HepG2 (cell line): ENCODE measurements around the gene CHMP4B. TPM values are rescaled to one million over a fixed set of nuclear protein-coding genes. Genes with fewer than 3 reads are reported as not detected.

Experiments used
- ATAC-seq: fragments of 200-7000 bp; cut with Tn5 transposase; 3 replicates; pipeline ENCODE4 v1.9.1; 2020; ENCODE audit warnings: mild to moderate bottlenecking, moderate library complexity
- BruUV-seq: library from RNA; stranded (reverse); fragments of 400-500 nt; replicated peaks from 2 replicates; lab custom pipeline; 2021; lab: Mats Ljungman, UMichigan
- CTCF ChIA-PET: fragments of 300-600 bp; formaldehyde crosslinking; extraction: SDS; loops from one replicate; lab custom pipeline; 2021; ENCODE audit warnings: low total read pairs, inconsistent platforms, low intra/inter-chr PET ratio; lab: Yijun Ruan, JAX
- POLR2A ChIA-PET: fragments of 350-600 bp; sonication (Branson Sonifier 250); formaldehyde crosslinking; loops from one replicate; lab custom pipeline; 2020; ENCODE audit warnings: antibody characterized with exemption, inconsistent platforms; lab: Yijun Ruan, JAX
- DNase-seq: peaks from one replicate; pipeline ENCODE4 v3.0.0-alpha.2; 2015; ENCODE audit warnings: low spot score
- FAIRE-seq: peaks from 3 replicates; lab custom pipeline; 2011; peaks lifted over from hg19 to GRCh38; lab: Jason Lieb, UNC
- H2AFZ ChIP-seq: one replicate; pipeline ENCODE4 v1.6.1; 2011; ENCODE audit warnings: low read length, inconsistent platforms
- H3K27ac ChIP-seq: fragments of 300-600 bp; 3 replicates; pipeline ENCODE4 v1.8.0; 2011; ENCODE audit warnings: mixed run types, mild to moderate bottlenecking, mixed read lengths, low read length, inconsistent platforms; ENCODE audit not compliant: insufficient read depth; ENCODE audit errors: extremely low read length
- H3K27me3 ChIP-seq, 2 experiments: fragments of 200-600 bp in 1 of 2; 2 replicates in 1 of 2; 3 replicates in 1 of 2; pipeline versions ENCODE4 v1.6.0 to v1.8.0; 2011; ENCODE audit warnings: low read length in 2 of 2, mild to moderate bottlenecking in 2 of 2, moderate library complexity in 2 of 2, inconsistent platforms in 1 of 2; ENCODE audit not compliant: insufficient read depth in 2 of 2, control insufficient read depth in 1 of 2
- H3K36me3 ChIP-seq, 2 experiments: fragments of 200-600 bp in 1 of 2; replicated peaks in 1 of 2; 2 replicates in 1 of 2; 3 replicates in 1 of 2; pipeline versions ENCODE4 v1.5.1 to v1.8.0; 2011; ENCODE audit warnings: low read length in 2 of 2, inconsistent platforms in 1 of 2; ENCODE audit not compliant: insufficient read depth in 2 of 2, control insufficient read depth in 1 of 2
- H3K4me1 ChIP-seq: 2 replicates; pipeline ENCODE4 v1.5.1; 2012; ENCODE audit warnings: low read length, inconsistent platforms; ENCODE audit not compliant: insufficient read depth
- H3K4me2 ChIP-seq: 2 replicates; pipeline ENCODE4 v1.6.0; 2011; ENCODE audit warnings: low read depth, low read length, inconsistent platforms
- H3K4me3 ChIP-seq, 3 experiments: fragments of 200-600 bp in 1 of 3; sonication (generic), shearing (Covaris generic) in 1 of 3; replicated peaks in 1 of 3; 2 replicates each; pipeline ENCODE4 v1.5.1; 2011 to 2016; ENCODE audit warnings: low read length in 3 of 3, inconsistent platforms in 2 of 3, low read depth in 2 of 3, mild to moderate bottlenecking in 2 of 3, control low read depth in 1 of 3, mixed read lengths in 1 of 3; ENCODE audit not compliant: insufficient read depth in 1 of 3
- H3K79me2 ChIP-seq: one replicate; pipeline ENCODE4 v1.6.1; 2011; ENCODE audit warnings: low read length, inconsistent platforms; ENCODE audit not compliant: insufficient read depth
- H3K9ac ChIP-seq: 2 replicates; pipeline ENCODE4 v1.6.0; 2011; ENCODE audit warnings: mild to moderate bottlenecking, low read depth, low read length, inconsistent platforms; ENCODE audit not compliant: insufficient read depth
- H3K9me3 ChIP-seq: 2 replicates; pipeline ENCODE4 v1.5.1; 2012; ENCODE audit warnings: mild to moderate bottlenecking, low read length
- H4K20me1 ChIP-seq: 2 replicates; pipeline ENCODE4 v1.6.0; 2011; ENCODE audit warnings: inconsistent platforms, mild to moderate bottlenecking, low read length, moderate library complexity; ENCODE audit not compliant: insufficient read depth
- ATF7 ChIP-seq, 2 experiments: fragments of 450-650 bp in 1 of 2; sonication (generic) in 1 of 2; formaldehyde crosslinking in 1 of 2; IDR thresholded peaks; 2 replicates each; pipeline versions ENCODE4 v1.4.0 to v1.6.1; 2016 to 2020; ENCODE audit warnings: antibody characterized with exemption in 1 of 2, mild to moderate bottlenecking in 1 of 2, missing genetic modification reagents in 1 of 2
- BRF2 ChIP-seq: sonication (generic); formaldehyde crosslinking; IDR thresholded peaks from 2 replicates; pipeline ENCODE4 v1.8.1; 2022; ENCODE audit warnings: mild to moderate bottlenecking, missing genetic modification reagents
- CEBPB ChIP-seq: IDR thresholded peaks from 2 replicates; pipeline ENCODE4 v1.6.1; 2011; ENCODE audit warnings: low read depth, low read length, improper control_type of control experiment, borderline replicate concordance
- CREB1 ChIP-seq, 2 experiments: fragments of 450-650 bp in 1 of 2; IDR thresholded peaks; 2 replicates each; pipeline ENCODE4 v1.6.1; 2016 to 2017; ENCODE audit warnings: control low read depth in 1 of 2, mild to moderate bottlenecking in 1 of 2, missing compliant biosample characterization in 1 of 2, missing genetic modification characterization in 1 of 2
- ZBTB4 ChIP-seq: sonication (generic); formaldehyde crosslinking; IDR thresholded peaks from 2 replicates; pipeline ENCODE4 v1.4.0; 2020; ENCODE audit warnings: missing genetic modification reagents, mild to moderate bottlenecking, borderline replicate concordance
- ZXDC ChIP-seq: sonication (generic); formaldehyde crosslinking; IDR thresholded peaks from 2 replicates; pipeline ENCODE4 v1.5.0; 2020; ENCODE audit warnings: mild to moderate bottlenecking, missing genetic modification reagents
- WGBS: methylation state at CpG from one replicate; pipeline ENCODE4 v1.1.6; 2017; ENCODE audit warnings: low lambda C conversion rate; 5-methylcytosine and 5-hydroxymethylcytosine counted together
- in situ Hi-C: cut with HindIII; loops from 2 replicates; pipeline ENCODE4 v1.10.0; 2017; ENCODE audit warnings: low pct_unique_long_range_greater_than_20kb; ENCODE audit not compliant: extremely low pct_ligation_motif_present
- intact Hi-C: fragments of 100-400 bp; cut with micrococcal nuclease; formaldehyde crosslinking; loops from one replicate; pipeline ENCODE4 v1.10.0; 2022; ENCODE audit not compliant: unreplicated experiment
- polyA plus RNA-seq, 8 experiments: library from polyadenylated mRNA; depleted of rRNA in 3 of 8; stranded (reverse) in 7 of 8; unstranded in 1 of 8; fragments of >200 nt; fragmentation: Illumina TruSeq in 4 of 8; extraction: Trizol in 4 of 8; gene quantifications; 2 replicates each; pipeline versions ENCODE4 v1.2.1 to v1.2.3, GENCODE V29; 2011 to 2016; ENCODE audit warnings: low read depth in 4 of 8, missing spikeins in 1 of 8, mixed read lengths in 1 of 8; ENCODE audit not compliant: insufficient read depth in 1 of 8
- total RNA-seq, 5 experiments: library from RNA; depleted of rRNA; stranded (reverse); fragments of >200 nt; fragmentation: Illumina TruSeq; extraction: Trizol; gene quantifications; 2 replicates each; pipeline ENCODE4 v1.2.3, GENCODE V29; 2016; ENCODE audit warnings: low read depth in 1 of 5

CHMP4B gene
- total and polyA plus RNA-seq, 2 of the 13 experiments (the other 11 are each of a cell fraction or from before 2014, with no cell fraction given) = 40.1 to 45.6 TPM

DNA sequence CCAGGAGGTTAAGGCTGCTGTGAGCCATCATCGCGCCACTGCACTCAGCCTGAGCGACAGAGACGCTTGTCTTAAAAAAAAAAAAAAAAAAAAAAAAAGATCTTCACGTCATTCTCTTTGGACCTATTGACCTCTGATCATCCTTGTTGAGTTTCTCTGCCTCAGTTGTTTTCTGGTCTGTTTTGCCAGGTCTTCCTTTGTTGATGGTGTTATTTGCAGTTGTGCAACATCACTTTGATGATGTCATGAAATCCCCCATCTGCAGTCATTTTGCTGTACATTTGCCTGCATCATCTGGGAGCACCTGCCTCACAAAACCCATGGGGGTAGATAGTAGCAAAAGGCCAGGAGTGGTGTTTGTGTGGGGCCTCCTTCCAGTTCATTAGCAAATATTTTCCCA lies 39.2 kb upstream of the CHMP4B start:
- H3K36me3 ChIP-seq = 0 out of 5 replicates have a peak, but pooled peaks cover 0 to 1% of the 10 kb centered on the region in 2 experiments
- no TSS peak for BruUV-seq
- no peak for TF ChIP-seq ZXDC
- peak; percentile 91 for TF ChIP-seq ATF7 (IDR thresholded peaks at IDR 0.05)
- TF ChIP-seq ATF7 (CRISPR knock-in tag; IDR thresholded peaks at IDR 0.05) = no peak
- TF ChIP-seq ZBTB4 = no peak
- TF ChIP-seq BRF2 (CRISPR knock-in tag) = no peak
- peak; percentile 83 for TF ChIP-seq CREB1 (IDR thresholded peaks at IDR 0.05)
- TF ChIP-seq CREB1 (CRISPR knock-in tag; IDR thresholded peaks at IDR 0.05) = no peak
- TF ChIP-seq CEBPB = peak; percentile 67; the same call in 1 of the 2 replicates
- FAIRE-seq = no peak
- H3K9me3 ChIP-seq = no peaks in the 10 kb centered on the region
- WGBS = 94% methylated on average over 5 of the region's 5 CpGs
- H3K79me2 ChIP-seq = no peaks in the 10 kb centered on the region
- no peak overlapping the region for H3K27ac ChIP-seq
- no peak overlapping the region for H3K4me3 ChIP-seq
- intact Hi-C loops (no loop called here), in situ Hi-C loops (no loop called here)
- H3K9ac ChIP-seq = no peak overlapping the region
- no peak for ATAC-seq
- DNase-seq = no peak
- no peaks in the 10 kb centered on the region for H3K27me3 ChIP-seq
- no peak overlapping the region for H3K4me2 ChIP-seq
- H4K20me1 ChIP-seq = no peaks in the 10 kb centered on the region
- no peak overlapping the region for H2AFZ ChIP-seq
- ChIA-PET CTCF (no interaction called here), POLR2A (no interaction called here)
- no peaks in the 10 kb centered on the region for H3K4me1 ChIP-seq
